ENCODE data around the gene LANCL3.
"Not testable (repeated sequence)": the region's sequence is repeated elsewhere in the genome, so short reads cannot be mapped to it uniquely, and the experiment has no call there.

LANCL3 gene

DNA sequence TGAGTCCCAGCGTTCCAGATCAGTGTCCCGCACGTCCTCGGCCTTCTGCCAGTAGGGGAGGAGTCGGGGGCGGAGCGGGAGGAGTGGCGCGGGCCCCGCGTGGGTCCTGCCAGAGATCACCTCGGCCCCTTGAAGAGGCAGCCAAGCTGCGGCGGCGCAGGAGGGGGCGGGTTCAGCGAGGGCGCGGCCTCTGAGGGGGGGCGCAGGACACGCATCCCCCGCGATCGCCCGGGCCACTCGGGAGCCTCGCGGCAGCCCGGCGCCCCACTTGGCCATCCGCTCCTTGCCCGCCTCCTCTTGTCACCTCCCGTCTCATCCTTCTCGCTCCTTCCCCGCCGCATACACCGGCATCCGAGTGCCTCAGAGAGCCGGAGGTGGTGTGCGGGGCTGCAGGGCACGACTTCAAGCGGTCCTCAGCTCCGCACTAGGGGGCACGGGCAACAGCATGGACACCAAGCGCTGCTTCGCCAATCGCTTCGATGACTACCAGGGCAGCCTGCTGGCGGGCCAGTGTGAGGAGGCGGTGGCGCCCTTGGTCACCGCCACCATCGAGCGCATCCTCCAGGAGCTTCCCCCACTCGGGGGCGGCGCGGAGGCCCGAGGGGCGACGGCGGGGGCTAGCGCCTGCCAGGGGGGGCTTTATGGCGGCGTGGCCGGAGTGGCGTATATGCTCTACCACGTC lies at the start of gene LANCL3:
LANCL3 (plus strand) TSS at position 236 of the 682 bp plus-strand sequence; CDS start at position 446, 210 bp downstream.
- not testable (repeated sequence) for DNase-seq (ENCODE audit: low read depth, low spot score); H3K27ac ChIP-seq

- not testable (repeated sequence) for H3K27ac ChIP-seq; DNase-seq (ENCODE audit: low read depth, low spot score)
Measured at GRCh38 chrX:37523673-37524072, 47.8 kb upstream of the LANCL3 start.

DNA sequence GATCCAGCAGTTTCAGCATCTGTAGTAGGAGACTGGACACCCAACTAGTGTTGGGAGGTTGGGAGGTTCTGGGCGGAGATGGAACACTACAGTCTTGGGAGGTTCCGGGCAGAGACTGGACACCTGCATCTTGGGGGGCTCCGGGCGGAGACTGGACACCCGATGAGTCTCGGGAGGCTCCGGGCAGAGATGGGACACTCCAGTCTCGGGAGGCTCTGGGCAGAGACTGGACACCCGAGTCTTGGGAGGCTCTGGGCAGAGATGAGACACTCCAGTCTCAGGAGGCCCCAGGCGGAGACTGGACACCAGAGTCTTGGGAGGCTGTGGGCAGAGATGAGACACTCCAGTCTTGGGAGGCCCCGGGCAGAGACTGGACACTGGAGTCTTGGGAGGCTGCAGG lies 29.5 kb upstream of the LANCL3 start:
- no peak for DNase-seq (ENCODE audit: low read depth, low spot score)
- no peak overlapping the region for H3K27ac ChIP-seq

DNA sequence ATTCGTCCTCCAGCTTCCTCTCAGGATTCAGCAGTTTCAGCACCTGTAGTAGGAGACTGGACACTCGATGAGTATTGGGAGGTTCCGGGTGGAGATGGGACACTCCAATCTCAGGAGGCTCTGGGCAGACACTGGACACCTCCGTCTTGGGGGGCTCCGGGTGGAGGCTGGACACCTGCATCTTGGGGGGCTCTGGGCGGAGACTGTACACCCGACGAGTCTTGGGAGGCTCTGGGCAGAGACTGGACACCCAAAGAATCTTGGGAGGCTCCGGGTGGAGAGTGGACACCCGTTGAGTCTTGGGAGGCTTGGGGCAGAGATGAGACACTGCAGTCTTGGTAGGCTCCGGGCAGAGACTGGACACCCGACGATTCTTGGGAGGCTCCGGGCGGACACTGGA lies 28.7 kb upstream of the LANCL3 start:
- H3K27ac ChIP-seq, result no peak overlapping the region
- DNase-seq (ENCODE audit: low read depth, low spot score), result no peak

GRCh38 chrX:37543324-37543723 lies 28.1 kb upstream of the LANCL3 start:
- no peak for DNase-seq (ENCODE audit: low read depth, low spot score)
- H3K27ac ChIP-seq, result no peak overlapping the region

DNA sequence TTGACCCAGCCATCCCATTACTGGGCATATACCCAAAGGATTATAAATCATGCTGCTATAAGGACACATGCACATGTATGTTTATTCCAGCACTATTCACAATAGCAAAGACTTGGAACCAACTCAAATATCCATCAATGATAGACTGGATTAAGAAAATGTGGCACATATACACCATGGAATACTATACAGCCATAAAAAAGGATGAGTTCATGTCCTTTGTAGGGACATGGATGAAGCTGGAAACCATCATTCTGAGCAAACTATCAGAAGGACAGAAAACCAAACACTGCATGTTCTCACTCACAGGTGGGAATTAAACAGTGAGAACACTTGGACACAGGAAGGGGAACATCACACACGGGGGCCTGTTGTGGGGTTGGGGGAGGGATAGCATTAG lies 26.9 kb upstream of the LANCL3 start:
- not testable (repeated sequence) for H3K27ac ChIP-seq; DNase-seq (ENCODE audit: low read depth, low spot score)

DNA sequence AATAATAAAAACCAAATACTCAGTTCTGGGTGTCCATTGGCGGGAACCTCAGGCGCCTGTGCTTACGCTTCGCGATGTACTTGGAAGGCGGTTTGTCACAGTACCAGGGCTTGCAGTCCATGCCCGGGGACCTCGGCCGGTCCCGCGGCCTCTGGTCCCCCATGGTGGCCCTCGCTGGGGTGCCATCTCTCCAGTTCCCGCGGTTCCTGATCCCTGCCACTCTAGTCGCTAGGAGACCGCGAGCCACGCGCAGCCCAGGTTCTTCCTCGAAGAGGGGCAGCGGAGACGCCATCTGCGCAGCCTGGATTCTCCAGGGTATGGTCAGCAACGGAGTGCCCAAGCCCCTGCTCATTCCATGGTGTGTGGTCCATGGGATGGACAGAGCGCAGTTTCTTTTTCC lies 26.4 kb upstream of the LANCL3 start:
- no peak for DNase-seq (ENCODE audit: low read depth, low spot score)
- H3K27ac ChIP-seq, result no peak overlapping the region

DNA sequence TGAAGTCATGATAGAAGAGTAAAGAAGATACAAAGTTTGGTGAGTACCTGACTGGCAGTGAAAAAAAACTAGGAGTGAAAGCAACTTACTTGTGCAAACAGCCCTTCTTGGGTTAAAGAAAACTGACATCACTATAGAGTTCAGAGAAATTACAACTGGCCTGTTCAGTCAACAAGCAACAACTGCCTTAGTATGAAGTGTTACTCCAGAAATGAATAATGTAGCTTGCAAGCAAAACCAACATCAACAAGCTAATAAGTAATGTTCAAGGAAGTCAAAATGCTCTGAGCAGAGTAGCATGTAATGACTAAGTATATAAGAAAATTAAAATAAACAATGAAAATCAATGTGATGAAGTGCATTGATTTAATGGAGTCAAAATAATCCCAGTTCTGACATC lies 21.8 kb upstream of the LANCL3 start:
- DNase-seq (ENCODE audit: low read depth, low spot score); H3K27ac ChIP-seq: not testable (repeated sequence)

DNA sequence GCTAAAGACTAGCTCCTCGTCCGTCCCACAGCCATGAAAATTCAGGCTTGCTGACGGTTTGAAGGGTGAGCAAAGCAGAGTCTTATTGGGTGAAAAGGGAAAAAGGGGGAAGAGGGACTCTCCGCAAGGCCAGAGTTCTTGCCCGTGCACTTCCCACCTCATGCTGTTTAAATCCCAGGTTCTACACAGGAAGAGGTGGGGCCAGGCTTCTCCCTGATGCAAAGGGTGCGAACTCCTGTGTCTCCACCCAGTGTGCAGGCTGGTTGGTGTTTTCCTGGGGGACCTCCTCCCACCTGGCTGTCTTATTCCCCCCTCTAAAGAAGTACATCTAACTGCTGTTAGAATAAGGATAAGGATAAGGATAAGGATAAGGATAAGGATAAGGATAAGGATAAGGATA lies 18.0 kb upstream of the LANCL3 start:
- H3K27ac ChIP-seq, result no peak overlapping the region
- no peak for DNase-seq (ENCODE audit: low read depth, low spot score)

DNA sequence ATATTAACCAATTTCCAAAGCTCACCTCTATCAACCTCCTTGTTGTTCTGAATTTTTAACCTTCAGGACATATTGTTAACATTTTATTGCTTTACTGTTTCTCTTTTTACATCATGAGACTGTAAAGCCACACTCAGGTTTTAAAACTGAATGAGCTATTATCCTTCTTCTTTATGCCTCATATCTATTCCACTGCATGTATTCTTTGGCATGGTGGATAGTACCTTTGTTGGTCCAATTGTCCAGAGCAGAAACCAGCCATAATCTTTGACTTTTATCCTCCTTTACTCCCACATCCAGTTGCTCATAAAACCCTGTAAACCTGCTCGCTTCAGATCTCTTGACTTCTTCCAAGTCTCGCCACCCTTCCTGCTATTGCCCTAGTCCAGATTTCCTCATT lies 6.2 kb upstream of the LANCL3 start:
- DNase-seq (ENCODE audit: low read depth, low spot score); H3K27ac ChIP-seq: not testable (repeated sequence)

DNA sequence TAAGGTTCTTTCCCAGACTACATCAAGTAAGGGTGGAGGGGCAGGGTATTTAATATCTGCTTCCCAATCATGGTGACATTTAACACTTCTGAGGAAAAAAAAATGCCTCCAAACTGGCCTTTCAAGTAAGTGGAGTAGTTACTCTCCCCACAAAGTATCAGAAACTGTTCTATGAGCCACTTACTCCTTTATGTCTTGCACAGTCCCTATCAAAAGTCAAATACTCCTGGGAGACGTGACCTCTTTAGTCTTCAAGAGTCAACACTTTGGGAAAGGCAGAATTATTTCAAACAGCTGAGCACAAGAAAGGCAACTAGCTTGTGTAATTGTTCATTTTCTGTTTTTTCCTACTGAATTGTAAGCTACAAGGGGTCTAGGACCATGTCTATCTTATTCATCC lies 1.1 kb upstream of the LANCL3 start:
- not testable (repeated sequence) for DNase-seq (ENCODE audit: low read depth, low spot score); H3K27ac ChIP-seq

GRCh38 chrX:37572108-37572587 lies 687 bp downstream of the LANCL3 start:
- DNase-seq (ENCODE audit: low read depth, low spot score); H3K27ac ChIP-seq: not testable (repeated sequence)

DNA sequence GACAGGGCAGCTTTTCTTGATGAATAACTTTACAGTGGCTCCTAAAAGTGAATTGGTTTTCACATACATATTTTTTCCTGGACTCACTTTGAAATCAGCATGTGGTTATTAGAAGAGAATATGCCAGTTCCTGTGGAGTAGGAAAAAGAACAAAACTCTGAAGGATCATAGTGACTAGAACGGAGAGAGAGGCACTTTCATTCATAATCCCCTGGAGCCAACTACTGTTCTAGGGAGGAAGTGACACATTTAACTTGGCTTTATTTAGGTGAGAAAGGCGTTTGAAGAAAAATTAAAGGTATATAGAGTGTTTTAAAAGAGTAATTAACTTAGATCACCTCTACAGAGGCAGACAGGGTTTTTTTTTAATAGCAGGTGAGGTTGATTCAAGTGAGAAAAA lies 1.7 kb downstream of the LANCL3 start:
- H3K27ac ChIP-seq, result peak overlapping the region; percentile 42
- not testable (repeated sequence) for DNase-seq (ENCODE audit: low read depth, low spot score)

GRCh38 chrX:37578045-37578444 lies 6.6 kb downstream of the LANCL3 start:
- DNase-seq (ENCODE audit: low read depth, low spot score), result no peak
- peak overlapping the region; percentile 20 for H3K27ac ChIP-seq

GRCh38 chrX:37580080-37580479 lies 8.6 kb downstream of the LANCL3 start:
- DNase-seq (ENCODE audit: low read depth, low spot score), result no peak
- H3K27ac ChIP-seq, result no peak overlapping the region

DNA sequence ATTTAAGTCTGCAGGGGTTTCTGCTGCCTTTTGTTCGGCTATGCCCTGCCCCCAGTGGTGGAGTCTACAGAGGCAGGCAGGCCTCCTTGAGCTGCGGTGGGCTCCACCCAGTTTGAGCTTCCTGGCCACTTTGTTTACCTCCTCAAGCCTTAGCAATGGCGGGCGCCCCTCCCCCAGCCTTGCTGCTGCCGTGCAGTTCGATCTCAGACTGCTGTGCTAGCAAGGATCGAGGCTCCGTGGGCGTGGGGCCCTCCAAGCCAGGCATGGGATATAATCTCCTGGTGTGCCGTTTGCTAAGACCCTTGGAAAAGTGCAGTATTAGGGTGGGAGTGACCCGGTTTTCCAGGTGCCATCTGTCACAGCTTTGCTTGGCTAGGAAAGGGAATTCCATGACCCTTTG lies 15.9 kb downstream of the LANCL3 start:
- DNase-seq (ENCODE audit: low read depth, low spot score); H3K27ac ChIP-seq: not testable (repeated sequence)

DNA sequence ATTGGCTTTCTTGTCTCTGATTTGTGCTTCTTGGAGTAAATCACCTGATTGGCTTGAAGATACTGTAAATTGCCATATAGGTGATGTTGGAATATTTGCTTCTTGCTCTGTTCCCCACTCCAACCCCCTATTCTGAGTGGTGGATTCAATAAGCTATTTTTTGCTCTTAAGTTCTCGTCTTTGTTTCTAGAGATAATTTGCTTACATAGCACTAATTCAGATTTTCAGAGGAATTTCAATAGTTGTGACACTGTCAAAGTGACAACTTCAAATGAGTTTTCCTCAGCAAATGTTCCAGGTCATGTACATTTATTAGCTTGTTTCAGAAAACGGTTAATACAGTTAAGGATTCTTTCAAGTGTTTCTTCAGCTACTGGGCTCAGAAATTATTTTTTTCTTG lies 18.6 kb downstream of the LANCL3 start:
- no peak overlapping the region for H3K27ac ChIP-seq
- DNase-seq (ENCODE audit: low read depth, low spot score), result no peak

DNA sequence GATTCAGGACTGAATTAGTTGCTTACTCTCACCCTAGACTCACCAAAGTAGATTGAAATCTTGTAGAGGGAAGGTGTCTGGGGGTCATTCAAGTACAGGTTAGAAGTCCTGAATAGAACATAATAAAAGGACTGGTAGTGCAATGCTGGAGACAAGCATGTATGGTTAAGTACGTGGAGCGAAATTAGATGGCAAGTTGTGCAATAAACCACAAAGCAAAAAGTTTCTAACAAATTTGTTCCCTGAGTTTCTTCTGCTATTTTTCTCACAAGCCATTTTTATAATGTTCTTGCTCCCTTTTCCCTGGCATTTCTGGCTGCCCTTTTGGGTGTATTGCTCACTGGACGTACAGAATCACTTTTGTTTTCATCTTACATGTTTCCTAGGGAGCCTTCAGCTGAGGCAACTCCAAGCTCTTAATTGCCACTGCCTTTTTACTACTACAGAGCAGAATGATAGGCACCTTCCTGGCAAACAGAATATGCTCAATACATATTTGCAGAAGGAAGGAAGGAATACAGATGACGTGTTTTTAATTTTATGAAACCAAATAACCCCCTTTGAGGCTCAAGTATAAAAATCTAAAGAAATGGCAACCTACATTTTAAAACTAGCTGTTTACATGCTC lies 23.4 kb downstream of the LANCL3 start:
- no peak for DNase-seq (ENCODE audit: low read depth, low spot score)
- H3K27ac ChIP-seq, result no peak overlapping the region

- no peak overlapping the region for H3K27ac ChIP-seq
- no peak for DNase-seq (ENCODE audit: low read depth, low spot score)
Measured at GRCh38 chrX:37599729-37600128, 28.3 kb downstream of the LANCL3 start.

GRCh38 chrX:37603938-37604409 lies 32.5 kb downstream of the LANCL3 start:
- no peak for DNase-seq (ENCODE audit: low read depth, low spot score)
- H3K27ac ChIP-seq, result no peak overlapping the region

- no peak overlapping the region for H3K27ac ChIP-seq
- DNase-seq (ENCODE audit: low read depth, low spot score), result no peak
Measured at GRCh38 chrX:37607243-37607642, 35.8 kb downstream of the LANCL3 start.

DNA sequence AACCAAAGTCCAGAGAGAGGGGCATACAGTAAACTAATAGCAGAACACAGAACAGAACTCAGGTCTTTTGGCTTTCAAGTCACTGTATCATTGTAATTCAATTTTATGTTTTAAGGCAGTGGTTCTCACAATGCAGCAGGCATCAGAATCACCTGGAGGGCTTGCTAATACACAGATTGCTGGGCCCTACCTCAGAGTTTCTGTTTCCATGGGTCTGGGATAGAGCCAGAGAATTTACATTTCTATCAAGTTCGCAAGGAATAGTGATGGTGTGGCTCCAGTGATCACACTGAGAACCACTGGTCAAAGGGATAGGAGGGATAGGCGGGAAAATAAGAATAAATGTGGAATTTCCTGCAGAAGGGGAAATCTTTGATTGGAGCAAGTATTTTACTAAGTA lies 36.7 kb downstream of the LANCL3 start:
- DNase-seq (ENCODE audit: low read depth, low spot score), result no peak
- no peak overlapping the region for H3K27ac ChIP-seq

Data from epithelial cell of prostate (primary cell).